Measurements from ENCODE around the gene DHODH.
A peak's percentile ranks its signal among the peaks of the same experiment; 100 is the strongest.
"Not testable (repeated sequence)": the region's sequence is repeated elsewhere in the genome, so short reads cannot be mapped to it uniquely, and the experiment has no call there.

Gene DHODH

GRCh38 chr16:72057313-72057712, 48.8 kb downstream of the DHODH start:
- not testable (repeated sequence) for DNase-seq (ENCODE audit: low read depth); H3K9ac ChIP-seq (ENCODE audit: low read length)

GRCh38 chr16:72059060-72059459, 50.5 kb downstream of the DHODH start:
- Histone ChIP-seq H3K36me3 (ENCODE audit: control insufficient read depth, insufficient read depth, low read length, severe bottlenecking) (peaks cover 11% of the 10 kb centered on the region), H3K4me1 (ENCODE audit: control insufficient read depth, insufficient read depth, low read length) (peaks cover 12% of the 10 kb centered on the region)
- H3K9ac ChIP-seq (ENCODE audit: low read length); DNase-seq (ENCODE audit: low read depth); H3K9me3 ChIP-seq (ENCODE audit: control insufficient read depth, low read length); H3K27me3 ChIP-seq (replicated peaks; ENCODE audit: control insufficient read depth, insufficient read depth, low read length); H3K4me3 ChIP-seq (ENCODE audit: low read length): not testable (repeated sequence)

More at GRCh38 chr16:72057313-72057712, 48.8 kb downstream of the DHODH start:
- Histone ChIP-seq H3K4me1 (ENCODE audit: control insufficient read depth, insufficient read depth, low read length) (peaks cover 21% of the 10 kb centered on the region), H3K36me3 (ENCODE audit: control insufficient read depth, insufficient read depth, low read length, severe bottlenecking) (peaks cover 11% of the 10 kb centered on the region)
- not testable (repeated sequence) for H3K4me3 ChIP-seq (ENCODE audit: low read length); H3K9me3 ChIP-seq (ENCODE audit: control insufficient read depth, low read length); H3K27me3 ChIP-seq (replicated peaks; ENCODE audit: control insufficient read depth, insufficient read depth, low read length)

GRCh38 chr16:72060405-72060804, 51.9 kb downstream of the DHODH start:
- peaks cover 11% of the 10 kb centered on the region for H3K36me3 ChIP-seq (ENCODE audit: control insufficient read depth, insufficient read depth, low read length, severe bottlenecking)
- no peaks in the 10 kb centered on the region for H3K9me3 ChIP-seq (ENCODE audit: control insufficient read depth, low read length)
- no peak overlapping the region for H3K9ac ChIP-seq (ENCODE audit: low read length)
- H3K27me3 ChIP-seq (replicated peaks; ENCODE audit: control insufficient read depth, insufficient read depth, low read length) = no peaks in the 10 kb centered on the region
- H3K4me3 ChIP-seq (ENCODE audit: low read length) = no peak overlapping the region
- peaks cover 7% of the 10 kb centered on the region for H3K4me1 ChIP-seq (ENCODE audit: control insufficient read depth, insufficient read depth, low read length)
- no peak for DNase-seq (ENCODE audit: low read depth)

GRCh38 chr16:72061564-72061963, 53.0 kb downstream of the DHODH start:
- Histone ChIP-seq H3K36me3 (ENCODE audit: control insufficient read depth, insufficient read depth, low read length, severe bottlenecking) (peaks cover 7% of the 10 kb centered on the region), H3K9me3 (ENCODE audit: control insufficient read depth, low read length) (no peaks in the 10 kb centered on the region), H3K9ac (ENCODE audit: low read length) (no peak overlapping the region), H3K27me3 (replicated peaks; ENCODE audit: control insufficient read depth, insufficient read depth, low read length) (no peaks in the 10 kb centered on the region), H3K4me1 (ENCODE audit: control insufficient read depth, insufficient read depth, low read length) (peaks cover 4% of the 10 kb centered on the region), H3K4me3 (ENCODE audit: low read length) (no peak overlapping the region)
- no peak for DNase-seq (ENCODE audit: low read depth)

GRCh38 chr16:72064361-72064894, 55.9 kb downstream of the DHODH start:
- H3K4me1 ChIP-seq (ENCODE audit: control insufficient read depth, insufficient read depth, low read length) = peaks cover 7% of the 10 kb centered on the region

GRCh38 chr16:72066747-72067146, 58.2 kb downstream of the DHODH start:
- Histone ChIP-seq H3K36me3 (ENCODE audit: control insufficient read depth, insufficient read depth, low read length, severe bottlenecking) (no peaks in the 10 kb centered on the region), H3K9ac (ENCODE audit: low read length) (no peak overlapping the region), H3K27me3 (replicated peaks; ENCODE audit: control insufficient read depth, insufficient read depth, low read length) (no peaks in the 10 kb centered on the region), H3K4me1 (ENCODE audit: control insufficient read depth, insufficient read depth, low read length) (peaks cover 7% of the 10 kb centered on the region), H3K4me3 (ENCODE audit: low read length) (no peak overlapping the region), H3K9me3 (ENCODE audit: control insufficient read depth, low read length) (no peaks in the 10 kb centered on the region)
- DNase-seq (ENCODE audit: low read depth) = peak; percentile 61

More at GRCh38 chr16:72064361-72064894, 55.9 kb downstream of the DHODH start:
- no peak overlapping the region for H3K9ac ChIP-seq (ENCODE audit: low read length)
- H3K27me3 ChIP-seq (replicated peaks; ENCODE audit: control insufficient read depth, insufficient read depth, low read length) = no peaks in the 10 kb centered on the region
- H3K36me3 ChIP-seq (ENCODE audit: control insufficient read depth, insufficient read depth, low read length, severe bottlenecking) = peaks cover 3% of the 10 kb centered on the region
- H3K9me3 ChIP-seq (ENCODE audit: control insufficient read depth, low read length) = no peaks in the 10 kb centered on the region
- no peak for DNase-seq (ENCODE audit: low read depth)
- H3K4me3 ChIP-seq (ENCODE audit: low read length) = no peak overlapping the region

- Histone ChIP-seq H3K4me3 (ENCODE audit: low read length) (no peak overlapping the region), H3K9me3 (ENCODE audit: control insufficient read depth, low read length) (no peaks in the 10 kb centered on the region), H3K27me3 (replicated peaks; ENCODE audit: control insufficient read depth, insufficient read depth, low read length) (no peaks in the 10 kb centered on the region), H3K36me3 (ENCODE audit: control insufficient read depth, insufficient read depth, low read length, severe bottlenecking) (no peaks in the 10 kb centered on the region), H3K9ac (ENCODE audit: low read length) (no peak overlapping the region), H3K4me1 (ENCODE audit: control insufficient read depth, insufficient read depth, low read length) (peaks cover 18% of the 10 kb centered on the region)
- DNase-seq (ENCODE audit: low read depth) = no peak
Observed at GRCh38 chr16:72068930-72069329, 60.4 kb downstream of the DHODH start.

GRCh38 chr16:72072514-72073342, 64.2 kb downstream of the DHODH start:
- Histone ChIP-seq H3K36me3 (ENCODE audit: control insufficient read depth, insufficient read depth, low read length, severe bottlenecking) (no peaks in the 10 kb centered on the region), H3K9me3 (ENCODE audit: control insufficient read depth, low read length) (no peaks in the 10 kb centered on the region), H3K4me1 (ENCODE audit: control insufficient read depth, insufficient read depth, low read length) (peaks cover 27% of the 10 kb centered on the region), H3K9ac (ENCODE audit: low read length) (peak overlapping the region; percentile 18), H3K4me3 (ENCODE audit: low read length) (no peak overlapping the region), H3K27me3 (replicated peaks; ENCODE audit: control insufficient read depth, insufficient read depth, low read length) (no peaks in the 10 kb centered on the region)
- DNase-seq (ENCODE audit: low read depth) = no peak

- DNase-seq (ENCODE audit: low read depth) = no peak
- Histone ChIP-seq H3K27me3 (replicated peaks; ENCODE audit: control insufficient read depth, insufficient read depth, low read length) (no peaks in the 10 kb centered on the region), H3K4me1 (ENCODE audit: control insufficient read depth, insufficient read depth, low read length) (peaks cover 27% of the 10 kb centered on the region), H3K4me3 (ENCODE audit: low read length) (peak overlapping the region; percentile 26), H3K36me3 (ENCODE audit: control insufficient read depth, insufficient read depth, low read length, severe bottlenecking) (no peaks in the 10 kb centered on the region), H3K9me3 (ENCODE audit: control insufficient read depth, low read length) (no peaks in the 10 kb centered on the region), H3K9ac (ENCODE audit: low read length) (peak overlapping the region; percentile 8)
Observed at GRCh38 chr16:72073560-72074230, 65.2 kb downstream of the DHODH start.

GRCh38 chr16:72075067-72075466, 66.5 kb downstream of the DHODH start:
- not testable (repeated sequence) for H3K4me3 ChIP-seq (ENCODE audit: low read length); H3K9ac ChIP-seq (ENCODE audit: low read length); H3K9me3 ChIP-seq (ENCODE audit: control insufficient read depth, low read length); DNase-seq (ENCODE audit: low read depth); H3K36me3 ChIP-seq (ENCODE audit: control insufficient read depth, insufficient read depth, low read length, severe bottlenecking); H3K27me3 ChIP-seq (replicated peaks; ENCODE audit: control insufficient read depth, insufficient read depth, low read length)
- H3K4me1 ChIP-seq (ENCODE audit: control insufficient read depth, insufficient read depth, low read length) = peaks cover 30% of the 10 kb centered on the region
